Measurements from ENCODE around the gene HUNK. TPM values are rescaled to one million over a fixed set of nuclear protein-coding genes. Genes with fewer than 3 reads are reported as not detected.

The HUNK gene
- total RNA-seq, 2 experiments from 2014 or later, result not detected

- Histone ChIP-seq H3K36me3 (ENCODE audit: insufficient read depth, low read length) (no peaks in the 10 kb centered on the region), H3K4me3 (ENCODE audit: low read length) (no peak overlapping the region), H3K27ac (ENCODE audit: low read depth in 1 of 2, low read length in 2 of 2) (no peak overlapping the region), H3K9me3 (ENCODE audit: control insufficient read depth in 1 of 2, insufficient read depth in 1 of 2, low read length in 2 of 2) (no peaks in the 10 kb centered on the region), H3K27me3 (ENCODE audit: control insufficient read depth in 1 of 2, insufficient read depth in 2 of 2, low read length in 2 of 2) (no peaks in the 10 kb centered on the region), H3K4me1 (ENCODE audit: insufficient read depth, low read length) (peaks cover 7% of the 10 kb centered on the region)
- no peak for DNase-seq
- ChIA-PET POLR2A (no interaction called here), CTCF (no interaction called here)
- no peak for TF ChIP-seq CTCF (IDR thresholded peaks at IDR 0.05)
- no peak for ATAC-seq (ENCODE audit: poor library complexity)
- Mint-ChIP-seq H3K4me3 (no peak overlapping the region), H3K27ac (no peak overlapping the region), H3K36me3 (ENCODE audit: low read depth) (no peaks in the 10 kb centered on the region), H3K9me3 (no peaks in the 10 kb centered on the region), H3K4me1 (ENCODE audit: low read depth) (peaks cover 12% of the 10 kb centered on the region), H3K27me3 (peaks cover 28% of the 10 kb centered on the region)
- intact Hi-C loops (cut with DNase I, micrococcal nuclease), result no loop called here
Measured at GRCh38 chr21:31952828-31953227, 80.0 kb downstream of the HUNK start.

GRCh38 chr21:31957631-31958030 lies 84.8 kb downstream of the HUNK start:
- H3K9me3 Mint-ChIP-seq, result no peaks in the 10 kb centered on the region
- peaks cover 16% of the 10 kb centered on the region for H3K4me1 Mint-ChIP-seq (ENCODE audit: low read depth)
- Histone ChIP-seq H3K36me3 (ENCODE audit: insufficient read depth, low read length) (no peaks in the 10 kb centered on the region), H3K9me3 (ENCODE audit: control insufficient read depth in 1 of 2, insufficient read depth in 1 of 2, low read length in 2 of 2) (no peaks in the 10 kb centered on the region), H3K4me3 (ENCODE audit: low read length) (no peak overlapping the region), H3K27ac (ENCODE audit: low read depth in 1 of 2, low read length in 2 of 2) (no peak overlapping the region), H3K27me3 (ENCODE audit: control insufficient read depth in 1 of 2, insufficient read depth in 2 of 2, low read length in 2 of 2) (no peaks in the 10 kb centered on the region), H3K4me1 (ENCODE audit: insufficient read depth, low read length) (peaks cover 14% of the 10 kb centered on the region)
- peak overlapping the region; percentile 80 for H3K27ac Mint-ChIP-seq
- TF ChIP-seq CTCF (IDR thresholded peaks at IDR 0.05), result no peak
- intact Hi-C loops (cut with DNase I, micrococcal nuclease), result no loop called here
- ATAC-seq (ENCODE audit: poor library complexity) (peak; percentile 54), DNase-seq (peak in 4 of 14 experiments; percentile 12 to 56 (median 22))
- peak overlapping the region; percentile 46 for H3K4me3 Mint-ChIP-seq
- CTCF ChIA-PET, result no interaction called here
- H3K27me3 Mint-ChIP-seq, result peaks cover 25% of the 10 kb centered on the region
- POLR2A ChIA-PET, result interaction anchor here (0.8 to 1.0 kb wide), 2 partner anchors 17 to 84 kb away, joined by 3 read pairs; no protein-coding TSS in a partner anchor
- H3K36me3 Mint-ChIP-seq (ENCODE audit: low read depth), result no peaks in the 10 kb centered on the region

- DNase-seq (no peak), ATAC-seq (ENCODE audit: poor library complexity) (no peak)
- Histone ChIP-seq H3K4me3 (ENCODE audit: low read length) (no peak overlapping the region), H3K4me1 (ENCODE audit: insufficient read depth, low read length) (peaks cover 14% of the 10 kb centered on the region), H3K27ac (ENCODE audit: low read depth in 1 of 2, low read length in 2 of 2) (no peak overlapping the region), H3K36me3 (ENCODE audit: insufficient read depth, low read length) (no peaks in the 10 kb centered on the region), H3K27me3 (ENCODE audit: control insufficient read depth in 1 of 2, insufficient read depth in 2 of 2, low read length in 2 of 2) (no peaks in the 10 kb centered on the region), H3K9me3 (ENCODE audit: control insufficient read depth in 1 of 2, insufficient read depth in 1 of 2, low read length in 2 of 2) (no peaks in the 10 kb centered on the region)
- no peak overlapping the region for H3K27ac Mint-ChIP-seq
- CTCF ChIA-PET, result interaction anchor here (0.6 kb wide), 1 partner anchor 641 kb away, joined by 3 read pairs; no protein-coding TSS in a partner anchor
- no peaks in the 10 kb centered on the region for H3K36me3 Mint-ChIP-seq (ENCODE audit: low read depth)
- H3K27me3 Mint-ChIP-seq, result peaks cover 32% of the 10 kb centered on the region
- H3K4me3 Mint-ChIP-seq, result no peak overlapping the region
- H3K4me1 Mint-ChIP-seq (ENCODE audit: low read depth), result peaks cover 16% of the 10 kb centered on the region
- POLR2A ChIA-PET, result no interaction called here
- intact Hi-C loops (cut with DNase I, micrococcal nuclease), result no loop called here
- no peak for TF ChIP-seq CTCF (IDR thresholded peaks at IDR 0.05)
- H3K9me3 Mint-ChIP-seq, result no peaks in the 10 kb centered on the region
Measured at GRCh38 chr21:31959881-31960280, 87.1 kb downstream of the HUNK start.

Data from CD4-positive, alpha-beta T cell (primary cell).